Stimulated activated CD4-positive, alpha-beta T cell treated with anti-CD3 and anti-CD28 coated beads, Interleukin-4, amount 100 ng/mL, for 1 hour (primary cell): ENCODE data around the gene TMED4.
"Not testable (repeated sequence)": the region's sequence is repeated elsewhere in the genome, so short reads cannot be mapped to it uniquely, and the experiment has no call there.

Experiments
- DNase-seq: peaks from one replicate; pipeline ENCODE4 v3.0.0-alpha.2; 2020

TMED4 gene

GRCh38 chr7:44568771-44569560 lies 13.1 kb downstream of the TMED4 start:
- DNase-seq = no peak

GRCh38 chr7:44567884-44568283 lies 14.1 kb downstream of the TMED4 start:
- DNase-seq = no peak

DNA sequence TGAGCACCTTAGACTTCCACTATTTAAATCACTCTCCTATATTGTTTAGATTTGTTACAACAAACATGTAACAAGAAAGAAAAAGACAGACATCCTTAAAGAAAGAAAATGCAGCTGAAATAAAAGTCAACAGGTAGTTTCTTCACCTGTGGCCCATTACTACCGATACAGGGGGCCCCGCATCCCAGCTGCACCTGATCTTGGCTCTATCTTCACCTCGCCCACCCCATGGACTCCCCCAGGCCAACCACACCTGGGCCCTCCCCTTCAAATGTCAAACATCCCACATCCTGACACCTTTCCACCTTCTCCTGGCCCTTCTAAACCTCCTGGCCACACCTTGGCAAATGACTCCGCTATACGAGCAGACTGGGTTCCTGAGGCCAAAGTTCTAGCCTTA lies 15.4 kb downstream of the TMED4 start:
- no peak for DNase-seq

DNA sequence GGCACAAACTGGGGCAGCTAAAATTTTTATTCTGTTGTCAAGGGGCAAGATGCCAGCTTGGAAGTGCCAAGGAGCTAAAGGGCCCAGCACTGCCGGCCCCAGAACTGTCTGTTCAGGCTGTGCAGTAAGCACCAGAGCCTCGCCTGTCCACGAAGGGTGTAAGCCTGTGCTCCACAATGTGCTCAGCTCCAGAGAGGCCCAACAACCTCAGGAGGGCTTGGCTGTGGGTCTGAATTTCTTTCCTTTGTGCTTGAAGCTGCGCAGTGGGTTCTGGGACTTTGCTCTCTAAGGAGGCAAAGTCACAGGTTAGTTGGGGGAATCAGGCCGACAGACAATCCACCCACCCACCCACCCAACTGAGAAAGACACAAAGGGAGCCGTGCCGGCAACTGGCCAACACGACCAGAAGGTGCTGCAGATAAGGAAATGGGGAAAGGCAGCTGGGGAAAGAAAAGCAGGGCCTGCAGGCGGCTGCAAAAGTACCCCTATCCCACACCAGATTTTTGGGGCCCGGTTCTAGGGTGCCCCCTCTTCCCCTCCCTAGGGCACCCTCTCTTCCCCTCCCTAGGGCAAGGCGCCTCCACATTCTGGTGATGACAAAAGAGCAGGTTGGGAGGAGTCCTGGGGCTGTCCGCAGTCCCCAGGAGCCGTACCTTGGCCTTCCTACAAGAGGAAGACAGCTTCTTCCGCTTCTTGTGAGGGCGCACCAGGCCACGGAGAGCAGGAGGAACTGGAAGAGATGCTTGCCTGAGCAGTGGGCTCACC lies 16.1 kb downstream of the TMED4 start:
- DNase-seq = no peak

DNA sequence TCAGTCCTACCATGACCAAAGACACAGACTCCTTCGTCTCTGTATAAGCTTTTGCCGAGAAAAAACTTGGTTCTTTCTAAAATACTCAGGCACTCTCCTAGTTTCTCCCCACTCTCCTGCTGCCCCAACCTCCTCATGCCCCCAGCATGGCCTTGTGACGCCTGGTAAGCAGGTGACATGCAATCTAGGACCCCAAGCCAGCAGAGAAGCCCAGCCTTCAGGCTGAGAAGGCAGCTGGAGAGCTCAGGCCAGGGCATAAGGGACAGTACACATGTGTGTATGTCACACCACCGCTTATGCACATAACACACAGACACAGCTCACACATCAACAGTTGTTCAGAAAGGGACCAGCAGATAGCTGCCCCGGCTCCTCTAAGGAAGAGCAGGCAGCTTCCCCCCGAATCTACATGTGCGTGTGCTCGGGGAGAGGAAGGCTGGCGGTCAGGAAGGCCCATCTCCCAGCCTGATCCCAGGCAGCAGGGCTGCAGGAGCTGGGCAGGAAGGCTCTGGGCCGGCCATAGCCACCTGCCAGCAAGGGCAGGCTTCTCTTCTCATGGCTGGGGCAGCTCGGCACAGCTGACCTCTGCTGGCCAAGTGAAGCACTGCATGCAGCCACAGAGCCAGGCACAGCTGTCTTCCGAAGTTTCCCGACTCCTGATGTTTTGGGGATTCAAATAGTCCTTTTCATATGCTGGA lies 16.8 kb downstream of the TMED4 start:
- peak; percentile 67 for DNase-seq

GRCh38 chr7:44564606-44565005 lies 17.4 kb downstream of the TMED4 start:
- no peak for DNase-seq

DNA sequence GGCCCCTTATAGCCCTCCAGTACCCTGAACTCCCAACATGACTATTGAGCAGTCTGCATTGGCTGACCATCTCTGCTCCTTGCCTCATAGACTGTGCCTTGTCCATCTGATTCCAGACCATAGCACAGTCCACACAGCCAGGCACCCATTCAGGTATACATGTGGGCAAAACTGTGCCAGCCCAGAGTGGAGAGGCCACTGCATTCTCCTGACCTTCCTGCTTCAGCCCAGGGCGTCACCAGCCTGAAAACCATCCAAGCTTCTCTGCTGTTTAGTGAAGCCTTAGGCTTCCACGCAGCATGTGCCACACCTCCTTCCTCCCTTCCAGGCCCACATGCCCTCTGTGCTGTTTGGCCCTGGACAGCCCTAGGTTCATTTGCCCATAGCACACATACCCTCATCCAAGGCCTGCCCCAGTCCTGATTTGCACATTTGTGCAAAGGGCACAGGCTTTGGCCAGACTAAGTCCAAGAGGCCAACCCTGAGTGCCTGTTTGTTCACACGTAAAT lies 18.8 kb downstream of the TMED4 start:
- DNase-seq = no peak

GRCh38 chr7:44562622-44562962 lies 19.4 kb downstream of the TMED4 start:
- DNase-seq = not testable (repeated sequence)

DNA sequence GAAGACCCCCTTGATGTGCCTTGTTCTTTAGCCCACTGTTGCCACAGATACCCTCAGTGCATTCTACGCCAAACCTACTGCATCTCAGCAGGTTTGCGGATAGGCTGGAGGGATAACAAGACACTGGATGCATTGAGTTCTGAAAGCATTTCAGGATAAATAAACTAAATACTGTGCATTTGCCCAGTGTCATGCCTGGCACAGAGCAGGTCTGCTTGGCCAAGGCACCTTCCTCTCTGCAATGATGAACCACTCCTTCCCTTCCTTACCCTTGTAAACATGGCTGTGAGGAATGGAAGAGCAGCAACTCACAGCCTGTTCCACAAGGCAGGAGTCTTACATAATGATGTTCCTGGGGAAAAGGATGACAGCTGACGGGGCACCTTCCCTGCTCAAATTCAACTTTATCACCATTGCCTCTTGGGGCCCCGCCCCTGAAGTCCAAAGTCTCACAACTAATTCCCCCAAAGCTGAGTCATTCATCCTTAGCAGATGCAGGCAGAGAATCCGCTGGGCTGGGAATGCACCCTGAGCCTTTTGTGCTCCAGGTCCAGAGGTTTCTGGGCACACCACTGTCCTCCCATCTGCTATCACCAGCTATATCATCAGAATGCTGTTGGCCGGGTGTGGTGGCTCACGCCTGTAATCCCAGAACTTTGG lies 19.9 kb downstream of the TMED4 start:
- no peak for DNase-seq

DNA sequence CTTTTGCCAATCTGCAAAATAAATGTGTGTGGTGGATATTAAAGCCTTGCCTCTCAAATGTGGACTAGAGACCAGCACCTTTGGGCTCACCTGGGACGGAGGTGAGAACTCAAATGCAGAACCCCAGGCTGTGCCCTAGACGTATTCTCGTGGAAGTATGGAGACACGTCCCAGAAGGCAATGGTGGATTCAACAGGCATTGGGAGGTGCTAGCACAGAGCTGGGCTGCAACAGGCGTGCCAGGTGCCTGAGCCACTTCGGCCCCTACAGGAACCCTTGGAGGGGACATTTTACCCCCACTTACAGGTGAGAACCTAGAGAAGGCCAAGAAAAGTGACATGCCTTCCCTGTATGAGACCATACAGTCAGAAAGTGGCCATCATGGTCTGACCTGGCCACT lies 20.6 kb downstream of the TMED4 start:
- DNase-seq = no peak

GRCh38 chr7:44559485-44559884 lies 22.5 kb downstream of the TMED4 start:
- DNase-seq = no peak

GRCh38 chr7:44557485-44557884 lies 24.5 kb downstream of the TMED4 start:
- DNase-seq = no peak

DNA sequence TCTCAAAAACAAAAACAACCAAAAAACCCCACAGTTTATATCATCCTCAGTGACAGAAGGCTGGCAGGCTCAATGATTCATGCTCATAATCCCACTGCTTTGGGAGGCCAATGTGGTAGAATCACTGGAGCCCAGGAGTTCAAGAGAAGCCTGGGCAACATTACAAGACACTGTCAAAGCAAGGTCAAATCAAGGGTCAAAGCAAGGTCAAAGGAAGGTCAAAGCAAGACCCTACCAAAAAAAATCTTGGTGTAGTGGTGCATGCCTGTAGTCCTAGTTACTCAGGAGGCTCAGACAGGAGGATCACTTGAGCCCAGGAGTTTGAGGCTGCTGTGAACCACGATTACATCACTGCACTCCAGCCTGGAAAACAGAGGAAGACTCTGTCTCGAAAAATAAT lies 26.7 kb downstream of the TMED4 start:
- DNase-seq = no peak

GRCh38 chr7:44552473-44553005 lies 29.5 kb downstream of the TMED4 start:
- not testable (repeated sequence) for DNase-seq

GRCh38 chr7:44549457-44549856 lies 32.6 kb downstream of the TMED4 start:
- DNase-seq = no peak

DNA sequence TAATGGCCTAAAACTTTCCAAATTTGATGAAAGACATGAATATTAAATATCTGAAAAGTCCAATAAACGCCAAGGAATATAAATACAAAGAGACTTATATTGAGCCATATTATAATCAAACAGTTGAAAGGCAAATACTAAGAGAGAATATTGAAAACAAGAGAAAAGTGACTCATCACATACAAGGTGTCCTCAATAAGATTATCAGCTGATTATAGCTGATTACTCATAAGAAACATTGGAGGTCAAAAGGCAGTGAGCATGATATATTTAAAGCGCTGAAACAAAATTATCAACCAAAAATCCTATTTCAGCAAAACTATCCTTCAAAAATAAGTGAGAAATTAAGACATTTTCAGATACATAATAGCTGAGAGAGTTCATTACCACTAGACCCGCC lies 33.1 kb downstream of the TMED4 start:
- DNase-seq = no peak

DNA sequence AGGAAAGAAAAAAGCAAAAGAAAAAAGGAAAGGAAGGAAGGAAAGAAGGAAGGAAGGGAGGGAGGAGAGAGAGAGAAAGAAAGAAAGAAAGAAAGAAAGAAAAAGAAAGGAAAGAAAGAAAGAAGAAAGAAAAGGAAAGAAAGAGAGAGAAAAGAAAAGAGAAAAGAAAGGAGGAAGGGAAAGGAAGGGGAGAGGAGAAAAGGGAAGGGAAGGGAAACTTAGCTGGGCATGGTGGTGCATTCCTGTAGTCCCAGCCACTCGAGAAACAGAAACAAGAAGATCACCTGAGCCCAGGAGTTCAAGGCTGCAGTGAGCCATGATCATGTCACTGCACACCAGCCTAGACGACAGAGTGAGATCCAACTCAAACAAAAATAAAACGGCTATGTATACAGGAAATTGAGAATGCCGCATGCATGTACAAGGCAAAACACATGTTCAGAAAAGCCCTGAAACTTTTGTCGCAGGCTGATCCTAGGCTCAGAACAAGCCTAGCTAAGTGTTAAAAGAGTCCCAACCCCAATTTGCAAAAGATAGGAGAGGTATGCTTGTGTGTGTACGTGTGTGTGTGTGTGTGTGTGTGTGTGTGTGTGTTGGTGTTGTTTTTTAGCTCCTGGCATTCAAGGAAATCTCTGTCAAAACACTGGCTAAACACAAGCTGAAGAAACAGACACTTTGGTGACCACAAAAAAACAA lies 34.3 kb downstream of the TMED4 start:
- DNase-seq = no peak

GRCh38 chr7:44541876-44542610 lies 40.0 kb downstream of the TMED4 start:
- DNase-seq = no peak

- no peak for DNase-seq
Measured at GRCh38 chr7:44541028-44541869, 40.8 kb downstream of the TMED4 start, which contains the start of gene NPC1L1. Gene NPC1L1 (minus strand): TSS chr7:44541330. CDS start chr7:44541259, 71 bp downstream.

DNA sequence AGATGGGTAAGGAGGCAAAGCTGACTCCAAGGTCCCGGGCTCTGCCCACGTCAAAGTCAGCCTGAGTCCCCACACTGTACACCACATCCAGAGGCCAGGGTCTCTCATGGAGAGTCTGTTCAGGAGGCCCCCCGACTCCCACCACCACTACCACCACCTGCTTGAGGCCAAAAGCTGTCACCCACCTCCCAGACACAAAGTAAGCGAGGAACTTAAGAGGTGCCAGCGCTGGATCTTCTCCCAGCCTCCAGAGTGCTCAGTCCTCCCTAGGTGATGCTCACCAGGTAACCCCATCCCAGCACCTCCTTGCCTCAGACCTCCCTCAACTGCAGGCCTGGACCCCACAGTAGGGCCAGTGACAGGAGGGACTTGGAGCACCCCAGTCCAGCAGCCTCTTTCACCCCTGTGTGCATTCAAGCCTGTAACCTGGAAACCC lies 41.4 kb downstream of the TMED4 start:
- DNase-seq = no peak
